H1 (cell line): Measurements from ENCODE around the gene SLC28A1. TPM values are rescaled to one million over a fixed set of nuclear protein-coding genes. Genes with fewer than 3 reads are reported as not detected.

Experiments
- CTCF ChIA-PET: fragments of 300-600 bp; sonication (Branson Sonifier 250); formaldehyde crosslinking; loops from one replicate; lab custom pipeline; 2021; ENCODE audit not compliant: partially characterized antibody; lab: Charles Lee
- POLR2A ChIA-PET: fragments of 300-600 bp; sonication (Branson Sonifier 250); formaldehyde crosslinking; loops from one replicate; lab custom pipeline; 2021; ENCODE audit warnings: inconsistent platforms; ENCODE audit not compliant: partially characterized antibody; lab: Charles Lee
- DNase-seq, 2 experiments: peaks; one replicate each; pipeline versions ENCODE4 v3.0.0 to v3.0.0-alpha.2; 2010 to 2022; ENCODE audit warnings: low spot score in 2 of 2, low read depth in 1 of 2, mixed read lengths in 1 of 2
- FAIRE-seq: peaks from 2 replicates; lab custom pipeline; 2011; peaks lifted over from hg19 to GRCh38; lab: Jason Lieb, UNC
- H2AFZ ChIP-seq: 2 replicates; pipeline ENCODE4 v1.8.1; 2012; ENCODE audit warnings: low read length, inconsistent platforms
- H2AK5ac ChIP-seq: 2 replicates; pipeline ENCODE4 v1.6.1; 2013; ENCODE audit warnings: low read depth, low read length
- H2BK120ac ChIP-seq: replicated peaks from 2 replicates; pipeline ENCODE3; 2013; ENCODE audit warnings: low read depth, low read length, inconsistent platforms
- H2BK12ac ChIP-seq: 2 replicates; pipeline ENCODE4 v1.6.1; 2013; ENCODE audit warnings: low read depth, low read length
- H2BK15ac ChIP-seq: 2 replicates; pipeline ENCODE4 v1.6.1; 2013; ENCODE audit warnings: low read length
- H2BK20ac ChIP-seq: 2 replicates; pipeline ENCODE4 v1.6.1; 2013; ENCODE audit warnings: low read length
- H2BK5ac ChIP-seq: 2 replicates; pipeline ENCODE4 v1.6.1; 2013; ENCODE audit warnings: low read depth, low read length
- H3K14ac ChIP-seq: 2 replicates; pipeline ENCODE4 v1.6.1; 2013; ENCODE audit warnings: inconsistent platforms; ENCODE audit not compliant: insufficient read length
- H3K18ac ChIP-seq: 2 replicates; pipeline ENCODE4 v1.6.1; 2013; ENCODE audit warnings: low read length; ENCODE audit errors: extremely low read depth
- H3K23ac ChIP-seq: 2 replicates; pipeline ENCODE4 v1.6.1; 2013; ENCODE audit warnings: inconsistent platforms; ENCODE audit not compliant: insufficient read length
- H3K23me2 ChIP-seq: 2 replicates; pipeline ENCODE4 v1.6.1; 2013; ENCODE audit warnings: low read depth, low read length
- H3K27ac ChIP-seq: 2 replicates; pipeline ENCODE4 v1.6.1; 2011; ENCODE audit warnings: low read depth, low read length, inconsistent platforms
- H3K27me3 ChIP-seq, 4 experiments: replicated peaks in 1 of 4; 1 replicate in 1 of 4; 2 replicates in 3 of 4; pipeline versions ENCODE4 v1.6.1 to v1.8.1; 2011 to 2013; ENCODE audit warnings: low read length in 3 of 4, mild to moderate bottlenecking in 3 of 4, inconsistent platforms in 2 of 4, mixed read lengths in 2 of 4, moderate library complexity in 1 of 4; ENCODE audit not compliant: control insufficient read depth in 3 of 4, insufficient read depth in 3 of 4; ENCODE audit errors: extremely low read depth in 1 of 4
- H3K36me3 ChIP-seq, 4 experiments: 2 replicates each; pipeline versions ENCODE4 v1.6.1 to v1.8.1; 2011 to 2013; ENCODE audit warnings: mild to moderate bottlenecking in 4 of 4, low read length in 3 of 4, moderate library complexity in 2 of 4, control low read depth in 1 of 4, inconsistent platforms in 1 of 4; ENCODE audit not compliant: insufficient read depth in 4 of 4, control insufficient read depth in 2 of 4
- H3K4ac ChIP-seq: replicated peaks from 2 replicates; pipeline ENCODE3; 2013; ENCODE audit warnings: low read length, low read depth, mixed read lengths, inconsistent platforms; ENCODE audit not compliant: insufficient read length
- H3K4me1 ChIP-seq, 4 experiments: replicated peaks in 1 of 4; 1 replicate in 1 of 4; 2 replicates in 3 of 4; pipeline versions ENCODE4 v1.6.1 to v1.8.1; 2011 to 2013; ENCODE audit warnings: low read length in 3 of 4, inconsistent platforms in 2 of 4, mixed read lengths in 1 of 4; ENCODE audit not compliant: insufficient read depth in 4 of 4, control insufficient read depth in 3 of 4
- H3K4me2 ChIP-seq, 2 experiments: 2 replicates each; pipeline versions ENCODE4 v1.6.1 to v1.8.1; 2011 to 2013; ENCODE audit warnings: low read depth in 2 of 2, low read length in 2 of 2, control low read depth in 1 of 2, inconsistent platforms in 1 of 2, mild to moderate bottlenecking in 1 of 2; ENCODE audit not compliant: insufficient read depth in 1 of 2
- H3K4me3 ChIP-seq, 4 experiments: fragments of 200-600, 300-600 bp in 1 of 4; sonication (generic), shearing (Covaris generic), sonication (Bioruptor Twin) in 1 of 4; 2 replicates each; pipeline versions ENCODE4 v1.5.1 to v1.8.1; 2011 to 2016; ENCODE audit warnings: low read length in 4 of 4, low read depth in 3 of 4, control low read depth in 2 of 4, inconsistent platforms in 2 of 4, mild to moderate bottlenecking in 2 of 4, mixed read lengths in 1 of 4, moderate library complexity in 1 of 4; ENCODE audit not compliant: insufficient read depth in 2 of 4; ENCODE audit errors: extremely low read depth in 1 of 4
- H3K56ac ChIP-seq: replicated peaks from 2 replicates; pipeline ENCODE3; 2013; ENCODE audit warnings: low read depth, mild to moderate bottlenecking, mixed read lengths, low read length, inconsistent platforms; ENCODE audit not compliant: insufficient read length
- H3K79me1 ChIP-seq: 2 replicates; pipeline ENCODE4 v1.6.1; 2013; ENCODE audit warnings: low read depth, low read length, control low read depth
- H3K79me2 ChIP-seq, 2 experiments: 2 replicates each; pipeline versions ENCODE4 v1.6.1 to v1.8.1; 2012 to 2013; ENCODE audit warnings: low read length in 2 of 2, mild to moderate bottlenecking in 2 of 2, inconsistent platforms in 1 of 2; ENCODE audit not compliant: insufficient read depth in 2 of 2, control insufficient read depth in 1 of 2
- H3K9ac ChIP-seq, 4 experiments: replicated peaks in 1 of 4; 1 replicate in 1 of 4; 2 replicates in 3 of 4; pipeline versions ENCODE4 v1.6.1 to v1.8.1; 2011 to 2013; ENCODE audit warnings: low read depth in 3 of 4, low read length in 3 of 4, control low read depth in 2 of 4, mild to moderate bottlenecking in 2 of 4, moderate library complexity in 2 of 4, inconsistent platforms in 1 of 4; ENCODE audit errors: extremely low read depth in 1 of 4
- H3K9me3 ChIP-seq, 2 experiments: 2 replicates each; pipeline versions ENCODE4 v1.6.1 to v1.8.1; 2012 to 2013; ENCODE audit warnings: mild to moderate bottlenecking in 2 of 2, moderate library complexity in 2 of 2, control low read depth in 1 of 2, inconsistent platforms in 1 of 2, low read depth in 1 of 2, low read length in 1 of 2, mixed read lengths in 1 of 2; ENCODE audit not compliant: insufficient read depth in 2 of 2
- H4K20me1 ChIP-seq, 2 experiments: replicated peaks in 1 of 2; 2 replicates each; pipeline versions ENCODE3 to v1.8.1; 2011 to 2013; ENCODE audit warnings: inconsistent platforms in 2 of 2, low read length in 2 of 2, mild to moderate bottlenecking in 1 of 2; ENCODE audit not compliant: insufficient read depth in 2 of 2, control insufficient read depth in 1 of 2
- H4K5ac ChIP-seq: 2 replicates; pipeline ENCODE4 v1.6.1; 2013; ENCODE audit warnings: low read length, low read depth, mixed read lengths, inconsistent platforms; ENCODE audit not compliant: insufficient read length
- H4K8ac ChIP-seq: 2 replicates; pipeline ENCODE4 v1.8.0; 2013; ENCODE audit warnings: mild to moderate bottlenecking, moderate library complexity, low read length, inconsistent platforms; ENCODE audit not compliant: insufficient read depth; ENCODE audit errors: extremely low read depth
- H4K91ac ChIP-seq: replicated peaks from 2 replicates; pipeline ENCODE3; 2013; ENCODE audit warnings: low read length, mixed read lengths, inconsistent platforms; ENCODE audit not compliant: insufficient read length
- ASH2L ChIP-seq: fragments of 200-600, 300-600 bp; sonication (generic); IDR thresholded peaks from one replicate; pipeline ENCODE4 v1.7.1; 2017; ENCODE audit warnings: low read length
- ATF2 ChIP-seq: IDR thresholded peaks from 2 replicates; pipeline ENCODE4 v1.6.1; 2012; ENCODE audit warnings: low read length, inconsistent platforms
- ATF3 ChIP-seq: IDR thresholded peaks from 2 replicates; pipeline ENCODE4 v1.6.1; 2011; ENCODE audit warnings: low read depth, mild to moderate bottlenecking, low read length; ENCODE audit not compliant: insufficient read depth
- BCL11A ChIP-seq, 2 experiments: IDR thresholded peaks; one replicate each; pipeline ENCODE4 v1.6.1; 2011; ENCODE audit warnings: low read depth in 2 of 2, low read length in 2 of 2, mild to moderate bottlenecking in 2 of 2
- CREB1 ChIP-seq: IDR thresholded peaks from 2 replicates; pipeline ENCODE4 v1.6.1; 2012; ENCODE audit warnings: inconsistent platforms
- CTBP2 ChIP-seq: IDR thresholded peaks from 2 replicates; pipeline ENCODE4 v1.7.0; 2011; ENCODE audit warnings: borderline replicate concordance, mild to moderate bottlenecking, moderate library complexity, mixed read lengths, low read length; ENCODE audit not compliant: insufficient read depth, insufficient read length
- EGR1 ChIP-seq: IDR thresholded peaks from 2 replicates; pipeline ENCODE4 v1.6.1; 2011; ENCODE audit warnings: low read depth, low read length, borderline replicate concordance
- EP300 ChIP-seq, 2 experiments: IDR thresholded peaks; 1 replicate in 1 of 2; 2 replicates in 1 of 2; pipeline ENCODE4 v1.6.1; 2011 to 2012; ENCODE audit warnings: low read depth in 2 of 2, low read length in 2 of 2, mild to moderate bottlenecking in 2 of 2, borderline replicate concordance in 1 of 2, inconsistent platforms in 1 of 2, moderate library complexity in 1 of 2
- RFX5 ChIP-seq: IDR thresholded peaks from 2 replicates; pipeline ENCODE4 v1.6.1; 2011; ENCODE audit warnings: low read depth, low read length, improper control_type of control experiment, borderline replicate concordance
- SIN3A ChIP-seq, 2 experiments: IDR thresholded peaks in 1 of 2; conservative IDR thresholded peaks in 1 of 2; 2 replicates each; pipeline ENCODE4 v1.6.1; 2011 to 2012; ENCODE audit warnings: low read length in 2 of 2, improper control_type of control experiment in 1 of 2, low read depth in 1 of 2, mild to moderate bottlenecking in 1 of 2
- SIRT6 ChIP-seq: IDR thresholded peaks from one replicate; pipeline ENCODE4 v1.7.1; 2012; ENCODE audit warnings: low read length, inconsistent platforms
- TAF1 ChIP-seq: IDR thresholded peaks from 2 replicates; pipeline ENCODE4 v1.6.1; 2011; ENCODE audit warnings: mild to moderate bottlenecking, low read depth, low read length
- WGBS, 2 experiments: shearing (Covaris generic) in 1 of 2; methylation state at CpG; one replicate each; pipeline versions ENCODE4 v1.1.6 to v1.1.7; 2013 to 2015; ENCODE audit warnings: low lambda C conversion rate in 2 of 2, mixed read lengths in 2 of 2, inconsistent platforms in 1 of 2, low coverage in 1 of 2, missing lambda C conversion rate in 1 of 2; ENCODE audit not compliant: insufficient replicate concordance in 2 of 2, insufficient coverage in 1 of 2, insufficient read length in 1 of 2; ENCODE audit errors: extremely low coverage in 1 of 2, missing lambda C conversion rate in 1 of 2; 5-methylcytosine and 5-hydroxymethylcytosine counted together
- polyA plus RNA-seq, 7 experiments: library from polyadenylated mRNA; depleted of rRNA in 3 of 7; stranded (reverse) in 5 of 7; unstranded in 2 of 7; fragments of >200 nt in 5 of 7; fragments of 200-250 nt in 2 of 7; gene quantifications; 1 replicate in 5 of 7; 2 replicates in 1 of 7; 4 replicates in 1 of 7; pipeline versions ENCODE4 v1.2.1 to v1.2.3, GENCODE V29; 2011 to 2013; ENCODE audit warnings: missing spikeins in 2 of 7, mixed read lengths in 2 of 7
- total RNA-seq: library from RNA; stranded (reverse); fragmentation: NEBNext Ultra II Directional; extraction: Animal tissue kit (Norgen Biotek cat#: 25700); gene quantifications from 2 replicates; pipeline ENCODE4 v1.2.1, GENCODE V29; 2021

SLC28A1 gene
- total and polyA plus RNA-seq, 2 of the 8 experiments (the other 6 are each of a cell fraction or from before 2014, with no cell fraction given): 0.09 TPM; not detected in 1

DNA sequence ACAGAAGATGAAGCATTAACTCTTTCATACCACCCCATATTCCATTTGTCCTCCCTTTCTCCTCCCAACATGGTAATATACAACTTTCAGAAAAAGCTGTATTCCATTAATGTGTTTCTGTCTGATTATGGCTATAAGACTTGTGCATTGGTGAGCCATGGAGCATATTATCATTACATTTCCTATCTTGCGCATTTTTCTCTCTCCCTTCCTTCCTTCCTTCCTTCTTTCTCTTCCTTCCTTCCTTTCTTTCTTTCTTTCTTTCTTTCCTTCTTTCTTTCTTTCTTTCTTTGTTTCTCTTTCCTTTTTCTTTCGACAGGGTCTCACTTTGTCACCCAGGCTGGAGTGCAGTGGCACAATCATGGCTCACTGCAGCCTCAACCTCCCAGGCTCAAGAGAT lies 71.7 kb downstream of the SLC28A1 start:
- no peaks in the 10 kb centered on the region for H3K36me3 ChIP-seq
- no peaks in the 10 kb centered on the region for H4K20me1 ChIP-seq
- no peak overlapping the region for H3K4ac ChIP-seq
- H3K4me2 ChIP-seq: no peak overlapping the region
- H4K8ac ChIP-seq: no peak overlapping the region
- no peak overlapping the region for H2AFZ ChIP-seq
- no peak overlapping the region for H3K23ac ChIP-seq
- no peak overlapping the region for H2BK20ac ChIP-seq
- H3K4me1 ChIP-seq: peaks cover 0 to 9% (median 5%) of the 10 kb centered on the region in 4 experiments; a peak in 6 of 7 replicates
- CTCF ChIA-PET: interaction anchor here (1.8 to 3.3 kb wide), 3 partner anchors 9 to 52 kb away, joined by 7 to 11 read pairs (median 8); partner anchors contain the start of gene PDE8A
- no peaks in the 10 kb centered on the region for H3K23me2 ChIP-seq
- H3K9me3 ChIP-seq: no peaks in the 10 kb centered on the region
- no peaks in the 10 kb centered on the region for H3K27me3 ChIP-seq
- FAIRE-seq (no peak), DNase-seq (no peak)
- no peak overlapping the region for H3K18ac ChIP-seq
- H2BK12ac ChIP-seq: no peak overlapping the region
- H3K9ac ChIP-seq: no peak overlapping the region
- H2BK15ac ChIP-seq: no peak overlapping the region
- H2BK120ac ChIP-seq: no peak overlapping the region
- H3K56ac ChIP-seq: no peak overlapping the region
- POLR2A ChIA-PET: no interaction called here
- no peaks in the 10 kb centered on the region for H3K79me2 ChIP-seq
- H3K4me3 ChIP-seq: no peak overlapping the region
- no peak overlapping the region for H4K91ac ChIP-seq
- no peaks in the 10 kb centered on the region for H3K79me1 ChIP-seq
- 100% methylated on average over 1 of the region's 2 CpGs; no CpG with 5 or more reads in 1 of the 2 experiments for WGBS, 2 experiments
- no peak overlapping the region for H4K5ac ChIP-seq
- H3K14ac ChIP-seq: no peak overlapping the region
- no peak overlapping the region for H3K27ac ChIP-seq
- no peak overlapping the region for H2BK5ac ChIP-seq
- no peak overlapping the region for H2AK5ac ChIP-seq
- TF ChIP-seq EP300 (IDR thresholded peaks at IDR 0.05; ENCODE audit: borderline replicate concordance in 1 of 2, low read depth in 2 of 2, low read length in 2 of 2) (no peak), CTBP2 (no peak), ATF2 (no peak), SIRT6 (no peak), EGR1 (no peak), ASH2L (no peak), TAF1 (no peak), CREB1 (no peak), SIN3A (conservative IDR thresholded peaks at IDR 0.05 in 1 of 2, IDR thresholded peaks at IDR 0.05 in 1 of 2; ENCODE audit: low read depth in 1 of 2, low read length in 2 of 2) (no peak), RFX5 (no peak), ATF3 (no peak), BCL11A (IDR thresholded peaks at IDR 0.05; ENCODE audit: low read depth in 2 of 2, low read length in 2 of 2) (no peak)
